HFFc6 (cell line): ENCODE measurements around the gene AK9. TPM values are rescaled to one million over a fixed set of nuclear protein-coding genes. Genes with fewer than 3 reads are reported as not detected.
"Not testable (repeated sequence)": the region's sequence is repeated elsewhere in the genome, so short reads cannot be mapped to it uniquely, and the experiment has no call there.

ENCODE experiments used
- DNase-seq: peaks from one replicate; pipeline ENCODE4 v3.0.0-alpha.2; 2018
- H3K27ac Mint-ChIP-seq: 2 replicates; pipeline ENCODE4 v1.8.0; 2020; ENCODE audit warnings: mild to moderate bottlenecking, mixed read lengths
- H3K27me3 Mint-ChIP-seq: 2 replicates; pipeline ENCODE4 v1.8.0; 2021; ENCODE audit warnings: mild to moderate bottlenecking, moderate library complexity, mixed read lengths; ENCODE audit not compliant: insufficient read depth
- H3K36me3 Mint-ChIP-seq: 2 replicates; pipeline ENCODE4 v1.8.0; 2021; ENCODE audit warnings: low read depth, mixed read lengths
- H3K4me1 Mint-ChIP-seq: 2 replicates; pipeline ENCODE4 v1.8.0; 2020; ENCODE audit warnings: low read depth, mixed read lengths
- H3K4me3 Mint-ChIP-seq: 2 replicates; pipeline ENCODE4 v1.8.0; 2020; ENCODE audit warnings: mild to moderate bottlenecking, moderate library complexity, mixed read lengths
- H3K9me3 Mint-ChIP-seq: 2 replicates; pipeline ENCODE4 v1.8.0; 2020; ENCODE audit warnings: mild to moderate bottlenecking, mixed read lengths
- CTCF ChIP-seq: fragments of 200-600 bp; sonication (generic); IDR thresholded peaks from 2 replicates; pipeline ENCODE4 v1.5.0; 2021; ENCODE audit warnings: antibody characterized with exemption, mild to moderate bottlenecking
- total RNA-seq, 6 experiments: library from RNA; stranded (reverse); fragmentation: NEBNext Ultra II Directional; extraction: Animal tissue kit (Norgen Biotek cat#: 25700); gene quantifications; 2 replicates in 1 of 6; 3 replicates in 5 of 6; pipeline ENCODE4 v1.2.3, GENCODE V29; 2021

AK9 gene
- total RNA-seq, 6 experiments from 2014 or later = 1.2 to 2.0 (median 1.5) TPM

- Mint-ChIP-seq H3K27me3 (no peaks in the 10 kb centered on the region), H3K27ac (no peak overlapping the region), H3K4me3 (no peak overlapping the region), H3K36me3 (peaks cover 33% of the 10 kb centered on the region), H3K4me1 (peaks cover 44% of the 10 kb centered on the region), H3K9me3 (no peaks in the 10 kb centered on the region)
- DNase-seq = no peak
- no peak for TF ChIP-seq CTCF
Measured at GRCh38 chr6:109736273-109737025, 45.4 kb upstream of the AK9 start.

- Mint-ChIP-seq H3K4me1 (peaks cover 25% of the 10 kb centered on the region), H3K36me3 (peaks cover 19% of the 10 kb centered on the region)
- H3K9me3 Mint-ChIP-seq, H3K27ac Mint-ChIP-seq, H3K27me3 Mint-ChIP-seq, DNase-seq, H3K4me3 Mint-ChIP-seq: not testable (repeated sequence)
Measured at GRCh38 chr6:109725250-109725649, 34.2 kb upstream of the AK9 start.

- Mint-ChIP-seq H3K36me3 (peaks cover 19% of the 10 kb centered on the region), H3K9me3 (no peaks in the 10 kb centered on the region), H3K4me3 (no peak overlapping the region), H3K4me1 (peaks cover 22% of the 10 kb centered on the region), H3K27me3 (no peaks in the 10 kb centered on the region; the same call in 1 of the 2 replicates), H3K27ac (peak overlapping the region; percentile 31; the same call in 1 of the 2 replicates)
- peak; percentile 12 for DNase-seq
- no peak for TF ChIP-seq CTCF
Measured at GRCh38 chr6:109722564-109723254, 31.7 kb upstream of the AK9 start.

GRCh38 chr6:109722011-109722410 is 31.0 kb upstream of the AK9 start:
- H3K4me3 Mint-ChIP-seq = no peak overlapping the region
- H3K36me3 Mint-ChIP-seq = peaks cover 19% of the 10 kb centered on the region
- H3K27me3 Mint-ChIP-seq = no peaks in the 10 kb centered on the region; the same call in 1 of the 2 replicates
- H3K27ac Mint-ChIP-seq = no peak overlapping the region
- H3K9me3 Mint-ChIP-seq = no peaks in the 10 kb centered on the region
- H3K4me1 Mint-ChIP-seq = peaks cover 16% of the 10 kb centered on the region
- TF ChIP-seq CTCF = no peak
- no peak for DNase-seq

GRCh38 chr6:109720311-109720710 is 29.3 kb upstream of the AK9 start:
- Mint-ChIP-seq H3K27ac (peak overlapping the region; percentile 29; the same call in 1 of the 2 replicates), H3K36me3 (peaks cover 10% of the 10 kb centered on the region), H3K4me1 (peaks cover 16% of the 10 kb centered on the region), H3K27me3 (no peaks in the 10 kb centered on the region; the same call in 1 of the 2 replicates), H3K4me3 (no peak overlapping the region), H3K9me3 (no peaks in the 10 kb centered on the region)
- DNase-seq = no peak
- no peak for TF ChIP-seq CTCF

GRCh38 chr6:109718991-109719390 is 28.0 kb upstream of the AK9 start:
- no peak for DNase-seq
- H3K27ac Mint-ChIP-seq = no peak overlapping the region
- peaks cover 16% of the 10 kb centered on the region for H3K4me1 Mint-ChIP-seq
- TF ChIP-seq CTCF = no peak
- no peaks in the 10 kb centered on the region for H3K9me3 Mint-ChIP-seq
- H3K4me3 Mint-ChIP-seq = no peak overlapping the region
- H3K36me3 Mint-ChIP-seq = peaks cover 6% of the 10 kb centered on the region
- no peaks in the 10 kb centered on the region; the same call in 1 of the 2 replicates for H3K27me3 Mint-ChIP-seq
